ENCODE results near the gene CACTIN.
"Not testable (repeated sequence)": the region's sequence is repeated elsewhere in the genome, so short reads cannot be mapped to it uniquely, and the experiment has no call there.

GRCh38 chr19:3666545-3666856, 39.9 kb upstream of the CACTIN start:
- not testable (repeated sequence) for TF ChIP-seq ZNF274 (IDR thresholded peaks at IDR 0.05; ENCODE audit: low read depth, low read length); YY1 (IDR thresholded peaks at IDR 0.05; ENCODE audit: insufficient read depth, insufficient read length); SUZ12 (IDR thresholded peaks at IDR 0.05; ENCODE audit: extremely low read depth, insufficient read depth, insufficient read length)
